Measurements from ENCODE around the gene CDC45.

DNA sequence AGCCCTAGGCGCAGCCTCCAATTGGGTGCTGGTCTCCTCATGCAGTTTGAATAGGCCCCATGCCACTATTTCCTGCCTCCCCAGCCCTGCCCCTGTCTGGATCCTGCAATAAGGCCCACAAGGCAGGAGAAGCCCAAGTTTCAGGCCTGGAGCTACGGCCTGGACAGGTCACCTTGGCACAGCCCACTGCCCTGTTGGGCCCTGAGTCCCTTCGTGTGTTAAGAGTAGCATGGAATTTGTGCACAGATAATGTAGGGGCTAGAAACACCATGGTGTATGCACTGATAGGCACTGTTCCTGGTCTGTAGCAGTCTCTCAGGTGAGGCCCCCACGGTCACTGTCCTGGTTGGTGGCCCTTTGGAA, 20.1 kb downstream of the CDC45 start:
- TF ChIP-seq ZNF274 (IDR thresholded peaks at IDR 0.05; ENCODE audit: low read depth, low read length): no peak
- TF ChIP-seq YY1 (IDR thresholded peaks at IDR 0.05; ENCODE audit: insufficient read depth, insufficient read length): no peak

All from NT2/D1 (cell line).